ENCODE measurements around the gene MIS18A. TPM values are rescaled to one million over a fixed set of nuclear protein-coding genes. Genes with fewer than 3 reads are reported as not detected.
A peak's percentile ranks its signal among the peaks of the same experiment; 100 is the strongest.
"Not testable (repeated sequence)": the region's sequence is repeated elsewhere in the genome, so short reads cannot be mapped to it uniquely, and the experiment has no call there.

The MIS18A gene
- total and polyA plus RNA-seq, 9 donors = 4.5 to 13.2 (median 9.8) TPM

- intact Hi-C loops (cut with DNase I) = no loop called here
Measured at GRCh38 chr21:32261929-32262328, 16.9 kb downstream of the MIS18A start.

GRCh38 chr21:32260130-32260529 is 18.7 kb downstream of the MIS18A start:
- no peak overlapping the region for H3K27ac ChIP-seq
- no peak for DNase-seq
- intact Hi-C loops (cut with DNase I) = no loop called here
- H3K36me3 ChIP-seq = no peaks in the 10 kb centered on the region
- H3K4me3 ChIP-seq = no peak overlapping the region
- no peaks in the 10 kb centered on the region for H3K4me1 ChIP-seq (ENCODE audit: insufficient read depth)
- H3K9me3 ChIP-seq = no peaks in the 10 kb centered on the region
- WGBS, 3 donors = 92 to 96% (median 92%) methylated on average over 2 of the region's 2 CpGs
- TF ChIP-seq EP300 (IDR thresholded peaks at IDR 0.05) = no peak
- TF ChIP-seq POLR2A (IDR thresholded peaks at IDR 0.05) = no peak
- TF ChIP-seq CTCF (IDR thresholded peaks at IDR 0.05) = no peak
- H3K27me3 ChIP-seq = no peaks in the 10 kb centered on the region

More at GRCh38 chr21:32261929-32262328, 16.9 kb downstream of the MIS18A start:
- H3K36me3 ChIP-seq = no peaks in the 10 kb centered on the region
- no peak overlapping the region for H3K4me3 ChIP-seq
- no peak for DNase-seq
- H3K4me1 ChIP-seq (ENCODE audit: insufficient read depth) = no peaks in the 10 kb centered on the region
- no peak for TF ChIP-seq EP300 (IDR thresholded peaks at IDR 0.05)
- TF ChIP-seq POLR2A (IDR thresholded peaks at IDR 0.05) = no peak
- TF ChIP-seq CTCF (IDR thresholded peaks at IDR 0.05) = no peak
- 88 to 93% (median 89%) methylated on average over 5 of the region's 5 CpGs for WGBS, 3 donors
- H3K27ac ChIP-seq = no peak overlapping the region
- no peaks in the 10 kb centered on the region for H3K27me3 ChIP-seq
- H3K9me3 ChIP-seq = no peaks in the 10 kb centered on the region

- not testable (repeated sequence) for H3K4me3 ChIP-seq; H3K9me3 ChIP-seq; H3K27ac ChIP-seq; H3K4me1 ChIP-seq (ENCODE audit: insufficient read depth); H3K36me3 ChIP-seq; H3K27me3 ChIP-seq; DNase-seq
- intact Hi-C loops (cut with DNase I) = loop anchor here (5.0 to 10.0 kb wide), 5 partner anchors 391 to 471 kb away; no protein-coding TSS in a partner anchor
- WGBS, 3 donors = 75 to 82% (median 82%) methylated on average over 5 of the region's 5 CpGs
Measured at GRCh38 chr21:32258786-32259048, 20.1 kb downstream of the MIS18A start.

- WGBS, 3 donors = 28 to 34% (median 33%) methylated on average over 16 of the region's 16 CpGs
- no peak overlapping the region for H3K27ac ChIP-seq
- intact Hi-C loops (cut with DNase I) = loop anchor here (5.0 to 10.0 kb wide), 5 partner anchors 391 to 471 kb away; no protein-coding TSS in a partner anchor
- peak; percentile 58 to 80 (median 73) for DNase-seq
- H3K4me3 ChIP-seq = no peak overlapping the region
- H3K9me3 ChIP-seq = no peaks in the 10 kb centered on the region
- no peaks in the 10 kb centered on the region for H3K27me3 ChIP-seq
- no peaks in the 10 kb centered on the region for H3K36me3 ChIP-seq
- no peak for TF ChIP-seq POLR2A (IDR thresholded peaks at IDR 0.05)
- no peak for TF ChIP-seq EP300 (IDR thresholded peaks at IDR 0.05)
- peak; percentile 28 to 77 (median 68) for TF ChIP-seq CTCF (IDR thresholded peaks at IDR 0.05)
- H3K4me1 ChIP-seq (ENCODE audit: insufficient read depth) = no peaks in the 10 kb centered on the region
Measured at GRCh38 chr21:32257962-32258785, 20.7 kb downstream of the MIS18A start.
